T1000 (cell line): ENCODE measurements around the gene SCAPER.
"Not testable (repeated sequence)": the region's sequence is repeated elsewhere in the genome, so short reads cannot be mapped to it uniquely, and the experiment has no call there.

Experiments used
- DNase-seq: peaks from one replicate; lab custom pipeline; 2025; ENCODE audit warnings: mixed read lengths; lab: John Stamatoyannopoulos, UW

SCAPER gene

DNA sequence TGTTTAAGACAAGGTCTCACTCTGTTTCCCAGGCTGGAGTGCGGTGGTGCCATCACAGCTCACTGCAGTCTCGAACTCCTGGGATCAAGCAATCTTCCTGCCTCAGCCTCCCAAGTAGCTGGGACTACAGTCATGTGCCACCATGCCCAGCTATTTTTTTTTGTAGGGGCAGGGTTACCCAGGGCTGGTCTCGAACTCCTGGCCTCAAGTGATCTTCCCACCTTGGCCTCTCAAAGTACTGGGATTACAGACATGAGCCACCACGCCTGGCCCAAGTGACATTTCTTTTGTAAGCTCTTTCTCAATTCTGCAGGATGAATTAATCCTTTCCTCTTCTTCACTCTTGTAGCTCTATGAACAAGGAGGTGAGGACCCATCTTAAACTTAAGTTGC lies 592.0 kb downstream of the SCAPER start:
- DNase-seq = not testable (repeated sequence)

DNA sequence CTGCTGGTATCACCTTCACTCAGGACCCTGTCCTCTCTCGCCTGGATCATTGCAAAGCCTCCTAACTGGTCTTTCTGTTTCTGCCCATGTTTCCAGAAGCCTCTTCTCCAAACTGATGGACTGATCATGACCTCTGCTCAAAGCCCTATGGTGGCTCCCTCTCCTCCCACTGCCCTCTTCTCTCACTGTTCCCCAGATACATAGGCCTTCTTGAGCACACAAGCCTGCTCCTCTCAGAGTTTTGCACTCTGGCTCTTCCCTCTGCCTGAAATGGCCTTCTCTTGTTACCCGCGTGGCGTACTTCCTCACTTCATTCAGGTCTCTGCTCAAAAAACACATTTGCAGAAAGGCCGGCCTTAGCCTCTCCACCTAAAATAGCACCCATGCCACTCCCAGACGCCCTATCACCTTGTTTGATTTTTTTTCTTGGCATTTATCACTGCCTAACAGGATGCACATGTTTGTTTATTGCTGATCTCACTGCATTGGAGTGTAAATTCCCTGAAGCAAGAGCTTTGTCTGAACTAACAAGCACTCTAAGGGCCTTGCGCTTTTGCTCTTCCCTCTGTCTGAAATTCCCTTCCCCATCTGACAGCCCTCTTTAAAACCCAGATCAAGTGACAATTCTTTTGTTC lies 592.5 kb downstream of the SCAPER start:
- no peak for DNase-seq

- DNase-seq = peak; percentile 96
These were observed 593.8 kb downstream of the SCAPER start, which contains the start of gene ETFA for GRCh38 chr15:76311100-76311953. ETFA (minus strand) TSS chr15:76311469; CDS start chr15:76311388, 81 bp downstream.

- no peak for DNase-seq
These were observed 594.6 kb downstream of the SCAPER start for GRCh38 chr15:76310475-76311099.

GRCh38 chr15:76309601-76310330 lies 595.4 kb downstream of the SCAPER start:
- no peak for DNase-seq

DNA sequence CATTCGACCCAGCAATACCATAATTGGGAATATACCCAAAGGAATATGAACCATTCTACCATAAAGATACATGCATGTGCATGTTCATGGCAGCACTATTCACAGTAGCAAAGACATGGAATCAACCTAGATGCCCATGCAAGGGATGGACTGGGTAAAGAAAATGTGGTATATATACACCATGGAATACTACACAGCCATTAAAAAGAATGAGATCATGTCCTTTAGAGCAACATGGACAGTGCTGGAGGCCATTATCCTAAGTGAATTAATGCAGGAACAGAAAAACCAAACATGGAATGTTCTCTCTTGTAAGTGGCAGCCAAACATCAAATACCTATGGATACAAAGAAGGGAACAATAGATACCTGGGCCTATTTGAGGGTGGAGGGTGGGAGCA lies 601.2 kb downstream of the SCAPER start:
- no peak for DNase-seq

DNA sequence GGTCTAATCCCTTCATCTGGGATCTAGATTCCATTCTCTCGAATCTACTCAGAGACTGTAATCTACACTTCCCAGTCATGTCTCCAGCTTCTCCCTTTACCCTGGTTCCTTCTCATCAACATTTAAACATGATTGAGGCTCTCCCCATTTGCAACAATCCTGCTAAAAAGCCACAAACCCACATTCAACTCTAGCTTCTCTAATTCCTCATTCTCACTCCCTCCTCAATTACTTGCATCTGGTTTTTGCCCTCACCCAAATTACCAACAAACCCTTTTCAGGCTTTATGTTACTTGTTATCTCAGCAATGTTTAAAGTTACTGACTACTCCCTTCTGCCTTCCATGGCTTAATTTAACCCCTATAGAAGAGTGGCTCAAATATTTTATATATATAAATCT lies 605.4 kb downstream of the SCAPER start:
- DNase-seq = no peak

- no peak for DNase-seq
These were observed 606.2 kb downstream of the SCAPER start for GRCh38 chr15:76298986-76299385.

DNA sequence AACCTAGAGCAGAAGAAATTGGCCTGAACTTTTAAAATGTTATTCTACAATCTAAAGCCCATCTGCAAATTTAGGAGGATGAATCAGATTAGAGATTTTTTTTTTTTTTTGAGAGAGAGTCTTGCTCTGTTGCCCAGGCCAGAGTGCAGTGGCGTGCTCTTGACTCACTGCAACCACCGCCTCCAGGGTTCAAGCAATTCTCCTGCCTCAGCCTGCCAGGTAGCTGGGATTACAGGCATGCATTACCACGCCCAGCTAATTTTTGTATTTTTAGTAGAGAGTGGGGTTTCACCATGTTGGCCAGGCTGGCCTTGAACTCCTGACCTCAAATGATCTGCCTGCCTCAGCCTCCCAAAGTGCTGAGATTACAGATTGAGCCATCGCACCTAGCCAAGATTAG lies 607.2 kb downstream of the SCAPER start:
- DNase-seq = not testable (repeated sequence)
